ENCODE measurements around the gene RAET1L. TPM values are rescaled to one million over a fixed set of nuclear protein-coding genes. Genes with fewer than 3 reads are reported as not detected.

Gene RAET1L
- total and polyA plus RNA-seq, 2 of the 4 experiments (the other 2 are of a cell fraction), result not detected

DNA sequence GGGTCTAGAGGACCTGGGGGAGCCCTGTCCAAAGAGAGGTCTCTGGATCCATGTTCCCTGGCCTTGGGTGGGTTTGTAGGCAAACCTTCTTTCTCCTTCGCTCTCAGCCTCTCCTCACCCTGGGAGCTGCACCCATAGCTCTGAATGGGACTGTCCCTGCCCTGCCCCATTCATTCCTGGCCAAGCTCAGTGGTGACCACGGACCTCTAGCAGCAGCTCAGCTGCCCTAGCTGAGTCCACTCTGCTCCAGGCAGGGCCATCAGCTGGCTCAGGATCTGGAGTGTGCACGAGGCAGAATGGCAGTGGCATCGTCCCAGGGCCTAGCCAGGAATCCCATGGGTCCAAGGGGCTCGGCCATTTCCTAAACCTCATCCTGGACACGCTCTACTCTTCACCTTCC, 38.3 kb upstream of the RAET1L start:
- no peak overlapping the region for H3K4ac ChIP-seq (ENCODE audit: low read depth, low read length)
- peaks cover 16% of the 10 kb centered on the region for H3K9me1 ChIP-seq (ENCODE audit: insufficient read depth, low read length)
- H4K20me1 ChIP-seq (ENCODE audit: insufficient read depth, low read length), result no peaks in the 10 kb centered on the region
- no peak overlapping the region for H2BK120ac ChIP-seq (ENCODE audit: low read depth, low read length)
- no peak overlapping the region for H3K4me2 ChIP-seq (ENCODE audit: low read depth, low read length)
- no peak overlapping the region for H4K8ac ChIP-seq (ENCODE audit: low read depth in 2 of 2, low read length in 2 of 2)
- no peak overlapping the region for H3K9ac ChIP-seq (ENCODE audit: low read depth, low read length)
- H4K5ac ChIP-seq (ENCODE audit: low read depth, low read length), result no peak overlapping the region
- no peak overlapping the region for H2AK9ac ChIP-seq (replicated peaks; ENCODE audit: low read depth, low read length, poor library complexity)
- no peak overlapping the region for H3K18ac ChIP-seq (ENCODE audit: low read depth, low read length)
- 100% methylated on average over 1 of the region's 6 CpGs; no CpG with 5 or more reads in 1 of the 2 experiments for WGBS, 2 experiments (ENCODE audit: extremely low coverage in 2 of 2, insufficient read length in 1 of 2)
- TF ChIP-seq NFE2L2 (IDR thresholded peaks at IDR 0.05; ENCODE audit: low read depth, low read length) (no peak), MAFK (IDR thresholded peaks at IDR 0.05; ENCODE audit: low read depth, low read length) (no peak), MXI1 (IDR thresholded peaks at IDR 0.05; ENCODE audit: borderline replicate concordance, low read depth, low read length) (no peak), BHLHE40 (IDR thresholded peaks at IDR 0.05; ENCODE audit: low read depth, low read length) (no peak), CHD1 (IDR thresholded peaks at IDR 0.05; ENCODE audit: low read depth, low read length) (no peak), POLR2A (IDR thresholded peaks at IDR 0.05; ENCODE audit: low read depth, low read length) (no peak), RCOR1 (IDR thresholded peaks at IDR 0.05; ENCODE audit: insufficient replicate concordance, low read length) (no peak), FOS (IDR thresholded peaks at IDR 0.05; ENCODE audit: low read depth, low read length) (no peak), CEBPB (IDR thresholded peaks at IDR 0.05; ENCODE audit: low read depth, low read length) (no peak), SMC3 (IDR thresholded peaks at IDR 0.05; ENCODE audit: low read depth, low read length) (no peak), RFX5 (IDR thresholded peaks at IDR 0.05; ENCODE audit: low read depth, low read length) (no peak), MAZ (IDR thresholded peaks at IDR 0.05; ENCODE audit: borderline replicate concordance, low read depth, low read length) (no peak), RAD21 (IDR thresholded peaks at IDR 0.05; ENCODE audit: low read length) (no peak)
- TF ChIP-seq, protein P1, sequence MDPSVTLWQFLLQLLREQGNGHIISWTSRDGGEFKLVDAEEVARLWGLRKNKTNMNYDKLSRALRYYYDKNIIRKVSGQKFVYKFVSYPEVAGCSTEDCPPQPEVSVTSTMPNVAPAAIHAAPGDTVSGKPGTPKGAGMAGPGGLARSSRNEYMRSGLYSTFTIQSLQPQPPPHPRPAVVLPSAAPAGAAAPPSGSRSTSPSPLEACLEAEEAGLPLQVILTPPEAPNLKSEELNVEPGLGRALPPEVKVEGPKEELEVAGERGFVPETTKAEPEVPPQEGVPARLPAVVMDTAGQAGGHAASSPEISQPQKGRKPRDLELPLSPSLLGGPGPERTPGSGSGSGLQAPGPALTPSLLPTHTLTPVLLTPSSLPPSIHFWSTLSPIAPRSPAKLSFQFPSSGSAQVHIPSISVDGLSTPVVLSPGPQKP (IDR thresholded peaks at IDR 0.05; ENCODE audit: borderline replicate concordance, low read depth, low read length), result no peak
- TF ChIP-seq, protein P2, sequence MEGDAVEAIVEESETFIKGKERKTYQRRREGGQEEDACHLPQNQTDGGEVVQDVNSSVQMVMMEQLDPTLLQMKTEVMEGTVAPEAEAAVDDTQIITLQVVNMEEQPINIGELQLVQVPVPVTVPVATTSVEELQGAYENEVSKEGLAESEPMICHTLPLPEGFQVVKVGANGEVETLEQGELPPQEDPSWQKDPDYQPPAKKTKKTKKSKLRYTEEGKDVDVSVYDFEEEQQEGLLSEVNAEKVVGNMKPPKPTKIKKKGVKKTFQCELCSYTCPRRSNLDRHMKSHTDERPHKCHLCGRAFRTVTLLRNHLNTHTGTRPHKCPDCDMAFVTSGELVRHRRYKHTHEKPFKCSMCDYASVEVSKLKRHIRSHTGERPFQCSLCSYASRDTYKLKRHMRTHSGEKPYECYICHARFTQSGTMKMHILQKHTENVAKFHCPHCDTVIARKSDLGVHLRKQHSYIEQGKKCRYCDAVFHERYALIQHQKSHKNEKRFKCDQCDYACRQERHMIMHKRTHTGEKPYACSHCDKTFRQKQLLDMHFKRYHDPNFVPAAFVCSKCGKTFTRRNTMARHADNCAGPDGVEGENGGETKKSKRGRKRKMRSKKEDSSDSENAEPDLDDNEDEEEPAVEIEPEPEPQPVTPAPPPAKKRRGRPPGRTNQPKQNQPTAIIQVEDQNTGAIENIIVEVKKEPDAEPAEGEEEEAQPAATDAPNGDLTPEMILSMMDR (conservative IDR thresholded peaks at IDR 0.05; ENCODE audit: low read depth, low read length), result no peak
- TF ChIP-seq, protein P3, sequence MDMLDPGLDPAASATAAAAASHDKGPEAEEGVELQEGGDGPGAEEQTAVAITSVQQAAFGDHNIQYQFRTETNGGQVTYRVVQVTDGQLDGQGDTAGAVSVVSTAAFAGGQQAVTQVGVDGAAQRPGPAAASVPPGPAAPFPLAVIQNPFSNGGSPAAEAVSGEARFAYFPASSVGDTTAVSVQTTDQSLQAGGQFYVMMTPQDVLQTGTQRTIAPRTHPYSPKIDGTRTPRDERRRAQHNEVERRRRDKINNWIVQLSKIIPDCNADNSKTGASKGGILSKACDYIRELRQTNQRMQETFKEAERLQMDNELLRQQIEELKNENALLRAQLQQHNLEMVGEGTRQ (IDR thresholded peaks at IDR 0.05; ENCODE audit: low read depth, low read length), result no peak
- peaks cover 11% of the 10 kb centered on the region for H3K36me3 ChIP-seq (ENCODE audit: control insufficient read depth, insufficient read depth, low read length)
- intact Hi-C loops (cut with micrococcal nuclease), result no loop called here
- H3K9me3 ChIP-seq (ENCODE audit: control insufficient read depth, insufficient read depth, low read length), result no peaks in the 10 kb centered on the region
- POLR2A ChIA-PET (ENCODE audit: unreplicated experiment), result no interaction called here
- H3K14ac ChIP-seq (replicated peaks; ENCODE audit: low read depth, low read length), result no peak overlapping the region
- no peak for ATAC-seq (ENCODE audit: low read depth)
- no peak overlapping the region for H4K91ac ChIP-seq (ENCODE audit: insufficient read depth, low read depth, low read length)
- H3K4me1 ChIP-seq (ENCODE audit: control insufficient read depth, insufficient read depth, low read length), result peaks cover 4% of the 10 kb centered on the region; the same call in 1 of the 2 replicates
- BruUV-seq (replicated peaks), result no TSS peak
- in situ Hi-C loops (cut with MboI; ENCODE audit: low sequenced_read_pairs), result no loop called here
- no peak overlapping the region for H3K23ac ChIP-seq (ENCODE audit: low read depth, low read length)
- no peak overlapping the region for H2BK15ac ChIP-seq (ENCODE audit: low read depth, low read length)
- CTCF ChIA-PET, result no interaction called here
- H3K27me3 ChIP-seq (ENCODE audit: control insufficient read depth, insufficient read depth, low read length), result no peaks in the 10 kb centered on the region
- no peak overlapping the region for H2BK5ac ChIP-seq (ENCODE audit: low read depth, low read length, poor library complexity, severe bottlenecking)
- no peak overlapping the region for H2AK5ac ChIP-seq (ENCODE audit: low read depth, low read length)
- H3K56ac ChIP-seq (ENCODE audit: extremely low read depth, insufficient read depth, low read length), result no peak overlapping the region
- H3K79me1 ChIP-seq (ENCODE audit: low read depth in 1 of 2, low read length in 2 of 2), result peaks cover 7 to 14% of the 10 kb centered on the region in 2 experiments; a peak in 3 of 4 replicates
- no peak overlapping the region for H3K4me3 ChIP-seq (ENCODE audit: insufficient read depth, low read depth, low read length)
- dilution Hi-C loops (cut with HindIII; ENCODE audit: low sequenced_read_pairs, unreplicated experiment), result no loop called here
- DNase-seq, result no peak
- no peak overlapping the region for H2AFZ ChIP-seq (replicated peaks; ENCODE audit: low read length, poor library complexity)
- H3K27ac ChIP-seq (ENCODE audit: insufficient read depth, low read length), result no peak overlapping the region
- no peak overlapping the region for H2BK20ac ChIP-seq (ENCODE audit: low read depth, low read length)

Data from IMR-90 (cell line).